ENCODE data around the gene FBRS. TPM values are rescaled to one million over a fixed set of nuclear protein-coding genes. Genes with fewer than 3 reads are reported as not detected.

Gene FBRS
- 10 to 100 TPM; 92.8 to 94.5 TPM for total RNA-seq

GRCh38 chr16:30657866-30658730 lies at the start of gene FBRS:
Gene FBRS, plus strand, starts transcription at chr16:30658431. Its CDS starts 1,088 bp downstream, at chr16:30659519.
- Mint-ChIP-seq H3K27me3 (no peaks in the 10 kb centered on the region), H3K4me3 (peak within 1 kb of the TSS; percentile 99), H3K4me1 (peaks cover 47% of the 10 kb centered on the region), H3K9me3 (no peaks in the 10 kb centered on the region), H3K36me3 (peaks cover 51% of the 10 kb centered on the region), H3K27ac (peak within 1 kb of the TSS; percentile 100)
- peak; percentile 100 for DNase-seq

- H3K36me3 Mint-ChIP-seq: peaks cover 23% of the 10 kb centered on the region
- H3K27ac Mint-ChIP-seq: peak overlapping the region; percentile 94
- DNase-seq: peak; percentile 56
- H3K4me3 Mint-ChIP-seq: peak overlapping the region; percentile 91
- no peaks in the 10 kb centered on the region for H3K27me3 Mint-ChIP-seq
- H3K9me3 Mint-ChIP-seq: no peaks in the 10 kb centered on the region
- peaks cover 17% of the 10 kb centered on the region for H3K4me1 Mint-ChIP-seq
These were observed 49.0 kb upstream of the FBRS start for GRCh38 chr16:30609002-30609925.

- peak within 1 kb of the TSS; percentile 91 for H3K4me3 Mint-ChIP-seq
- peak within 1 kb of the TSS; percentile 94 for H3K27ac Mint-ChIP-seq
- H3K27me3 Mint-ChIP-seq: no peaks in the 10 kb centered on the region
- H3K9me3 Mint-ChIP-seq: no peaks in the 10 kb centered on the region
- H3K4me1 Mint-ChIP-seq: peaks cover 17% of the 10 kb centered on the region
- peaks cover 16% of the 10 kb centered on the region for H3K36me3 Mint-ChIP-seq
- DNase-seq: peak; percentile 92
These were observed 48.0 kb upstream of the FBRS start, which contains the start of gene ZNF689 for GRCh38 chr16:30609926-30610839. Gene ZNF689, minus strand, starts transcription at chr16:30610389. Its CDS starts 348 bp downstream, at chr16:30610041.

- no peaks in the 10 kb centered on the region for H3K27me3 Mint-ChIP-seq
- no peaks in the 10 kb centered on the region for H3K9me3 Mint-ChIP-seq
- no peak overlapping the region for H3K27ac Mint-ChIP-seq
- H3K4me3 Mint-ChIP-seq: no peak overlapping the region
- H3K36me3 Mint-ChIP-seq: no peaks in the 10 kb centered on the region
- DNase-seq: peak; percentile 77
- H3K4me1 Mint-ChIP-seq: peaks cover 7% of the 10 kb centered on the region
These were observed 42.7 kb upstream of the FBRS start for GRCh38 chr16:30615358-30616091.

GRCh38 chr16:30619202-30619601 lies 39.0 kb upstream of the FBRS start:
- H3K4me3 Mint-ChIP-seq: no peak overlapping the region
- H3K27ac Mint-ChIP-seq: no peak overlapping the region
- no peaks in the 10 kb centered on the region for H3K9me3 Mint-ChIP-seq
- H3K36me3 Mint-ChIP-seq: no peaks in the 10 kb centered on the region
- peaks cover 5% of the 10 kb centered on the region for H3K27me3 Mint-ChIP-seq
- H3K4me1 Mint-ChIP-seq: peaks cover 3% of the 10 kb centered on the region
- DNase-seq: no peak

- H3K27ac Mint-ChIP-seq: no peak overlapping the region
- no peaks in the 10 kb centered on the region for H3K9me3 Mint-ChIP-seq
- H3K27me3 Mint-ChIP-seq: peaks cover 5% of the 10 kb centered on the region
- no peak overlapping the region for H3K4me3 Mint-ChIP-seq
- DNase-seq: no peak
- peaks cover 3% of the 10 kb centered on the region for H3K4me1 Mint-ChIP-seq
- no peaks in the 10 kb centered on the region for H3K36me3 Mint-ChIP-seq
These were observed 38.6 kb upstream of the FBRS start for GRCh38 chr16:30619638-30620037.

GRCh38 chr16:30620169-30620568 lies 38.1 kb upstream of the FBRS start:
- Mint-ChIP-seq H3K4me3 (no peak overlapping the region), H3K4me1 (peaks cover 3% of the 10 kb centered on the region), H3K27me3 (peaks cover 5% of the 10 kb centered on the region), H3K27ac (no peak overlapping the region), H3K36me3 (no peaks in the 10 kb centered on the region), H3K9me3 (no peaks in the 10 kb centered on the region)
- DNase-seq: no peak

GRCh38 chr16:30621765-30622164 lies 36.5 kb upstream of the FBRS start:
- DNase-seq: no peak
- Mint-ChIP-seq H3K4me1 (peaks cover 3% of the 10 kb centered on the region), H3K27me3 (peaks cover 5% of the 10 kb centered on the region), H3K4me3 (no peak overlapping the region), H3K9me3 (no peaks in the 10 kb centered on the region), H3K27ac (no peak overlapping the region), H3K36me3 (no peaks in the 10 kb centered on the region)

- H3K9me3 Mint-ChIP-seq: no peaks in the 10 kb centered on the region
- no peak for DNase-seq
- peaks cover 3% of the 10 kb centered on the region for H3K4me1 Mint-ChIP-seq
- H3K27me3 Mint-ChIP-seq: peaks cover 5% of the 10 kb centered on the region
- H3K4me3 Mint-ChIP-seq: no peak overlapping the region
- no peak overlapping the region for H3K27ac Mint-ChIP-seq
- no peaks in the 10 kb centered on the region for H3K36me3 Mint-ChIP-seq
These were observed 35.7 kb upstream of the FBRS start for GRCh38 chr16:30622455-30623032.

GRCh38 chr16:30623536-30624283 lies 34.5 kb upstream of the FBRS start:
- peaks cover 5% of the 10 kb centered on the region for H3K27me3 Mint-ChIP-seq
- peaks cover 5% of the 10 kb centered on the region for H3K4me1 Mint-ChIP-seq
- H3K36me3 Mint-ChIP-seq: no peaks in the 10 kb centered on the region
- no peak for DNase-seq
- H3K9me3 Mint-ChIP-seq: no peaks in the 10 kb centered on the region
- no peak overlapping the region for H3K4me3 Mint-ChIP-seq
- no peak overlapping the region for H3K27ac Mint-ChIP-seq

GRCh38 chr16:30626236-30626635 lies 32.0 kb upstream of the FBRS start:
- peaks cover 9% of the 10 kb centered on the region for H3K4me1 Mint-ChIP-seq
- no peak overlapping the region for H3K27ac Mint-ChIP-seq
- H3K36me3 Mint-ChIP-seq: no peaks in the 10 kb centered on the region
- H3K9me3 Mint-ChIP-seq: no peaks in the 10 kb centered on the region
- DNase-seq: no peak
- H3K27me3 Mint-ChIP-seq: peaks cover 5% of the 10 kb centered on the region
- H3K4me3 Mint-ChIP-seq: no peak overlapping the region

- Mint-ChIP-seq H3K9me3 (no peaks in the 10 kb centered on the region), H3K27ac (peak overlapping the region; percentile 76), H3K27me3 (no peaks in the 10 kb centered on the region), H3K36me3 (peaks cover 1% of the 10 kb centered on the region), H3K4me3 (peak overlapping the region; percentile 54), H3K4me1 (peaks cover 9% of the 10 kb centered on the region)
- peak; percentile 84 for DNase-seq
These were observed 29.3 kb upstream of the FBRS start for GRCh38 chr16:30628628-30629540.
